HepG2 (cell line): ENCODE measurements around the gene NACC2. TPM values are rescaled to one million over a fixed set of nuclear protein-coding genes. Genes with fewer than 3 reads are reported as not detected.
A peak's percentile ranks its signal among the peaks of the same experiment; 100 is the strongest.

Experiments
- ARNTL ChIP-seq: sonication (generic); formaldehyde crosslinking; IDR thresholded peaks from 2 replicates; pipeline ENCODE4 v1.4.0; 2020; ENCODE audit warnings: mild to moderate bottlenecking, missing genetic modification reagents
- CCDC6 ChIP-seq: sonication (generic); formaldehyde crosslinking; IDR thresholded peaks from 2 replicates; pipeline ENCODE4 v1.8.1; 2022; ENCODE audit warnings: mild to moderate bottlenecking, missing genetic modification reagents, moderate library complexity
- GFI1 ChIP-seq: sonication (generic); formaldehyde crosslinking; IDR thresholded peaks from 2 replicates; pipeline ENCODE4 v1.5.0; 2020; ENCODE audit warnings: missing genetic modification reagents, mild to moderate bottlenecking, borderline replicate concordance
- HNRNPL ChIP-seq: fragments of 200-400 bp; formaldehyde crosslinking; IDR thresholded peaks from 2 replicates; pipeline ENCODE4 v1.6.1; 2017; ENCODE audit warnings: mild to moderate bottlenecking, low read depth, low read length
- KDM5B ChIP-seq: sonication (generic); formaldehyde crosslinking; IDR thresholded peaks from 2 replicates; pipeline ENCODE4 v1.4.0; 2020; ENCODE audit warnings: missing genetic modification reagents, mild to moderate bottlenecking, borderline replicate concordance
- KLF16 ChIP-seq, 2 experiments: sonication (generic) in 1 of 2; formaldehyde crosslinking in 1 of 2; IDR thresholded peaks; 2 replicates each; pipeline versions ENCODE4 v1.6.1 to v1.8.0; 2016 to 2023; ENCODE audit warnings: missing genetic modification reagents in 2 of 2, missing compliant biosample characterization in 1 of 2
- NBN ChIP-seq: fragments of 450-650 bp; conservative IDR thresholded peaks from 2 replicates; pipeline ENCODE4 v1.6.1; 2017
- RXRA ChIP-seq: sonication (generic); formaldehyde crosslinking; IDR thresholded peaks from 2 replicates; pipeline ENCODE4 v1.5.1; 2020; ENCODE audit warnings: missing genetic modification reagents
- RXRB ChIP-seq: IDR thresholded peaks from 2 replicates; pipeline ENCODE4 v1.6.1; 2016; ENCODE audit warnings: borderline replicate concordance, missing genetic modification reagents, missing compliant biosample characterization
- SALL1 ChIP-seq: sonication (generic); formaldehyde crosslinking; IDR thresholded peaks from 2 replicates; pipeline ENCODE4 v1.8.0; 2022; ENCODE audit warnings: mild to moderate bottlenecking, missing genetic modification reagents
- TBX2 ChIP-seq: sonication (generic); formaldehyde crosslinking; IDR thresholded peaks from 2 replicates; pipeline ENCODE4 v1.5.0; 2020; ENCODE audit warnings: missing genetic modification reagents, mild to moderate bottlenecking, borderline replicate concordance
- TEAD2 ChIP-seq: sonication (generic); formaldehyde crosslinking; IDR thresholded peaks from 2 replicates; pipeline ENCODE4 v1.9.0; 2021; ENCODE audit warnings: missing genetic modification reagents
- ZFYVE20 ChIP-seq: sonication (generic); formaldehyde crosslinking; IDR thresholded peaks from 2 replicates; pipeline ENCODE4 v1.8.0; 2023; ENCODE audit warnings: low read depth, mild to moderate bottlenecking, moderate library complexity, missing genetic modification reagents, borderline replicate concordance
- ZMAT3 ChIP-seq: sonication (generic); formaldehyde crosslinking; conservative IDR thresholded peaks from 2 replicates; pipeline ENCODE4 v1.7.0; 2021; ENCODE audit warnings: missing genetic modification reagents
- ZNF3 ChIP-seq: IDR thresholded peaks from 2 replicates; pipeline ENCODE4 v1.7.0; 2017; ENCODE audit warnings: inconsistent platforms
- ZNF326 ChIP-seq: sonication (generic); formaldehyde crosslinking; IDR thresholded peaks from 2 replicates; pipeline ENCODE4 v1.4.0; 2020; ENCODE audit warnings: missing genetic modification reagents, borderline replicate concordance
- ZNF543 ChIP-seq: sonication (generic); formaldehyde crosslinking; IDR thresholded peaks from 2 replicates; pipeline ENCODE4 v1.4.0; 2020; ENCODE audit warnings: mild to moderate bottlenecking, missing genetic modification reagents
- ZNF549 ChIP-seq: sonication (generic); formaldehyde crosslinking; IDR thresholded peaks from 2 replicates; pipeline ENCODE4 v1.5.0; 2020; ENCODE audit warnings: missing genetic modification reagents
- ZNF589 ChIP-seq: sonication (generic); formaldehyde crosslinking; conservative IDR thresholded peaks from 2 replicates; pipeline ENCODE4 v1.8.0; 2022; ENCODE audit warnings: mild to moderate bottlenecking, moderate library complexity, missing genetic modification reagents
- ZNF644 ChIP-seq: IDR thresholded peaks from 2 replicates; pipeline ENCODE4 v1.6.1; 2016; ENCODE audit warnings: low read depth
- ZNF761 ChIP-seq: sonication (generic); formaldehyde crosslinking; conservative IDR thresholded peaks from 2 replicates; pipeline ENCODE4 v1.4.0; 2020; ENCODE audit warnings: mild to moderate bottlenecking, missing genetic modification reagents
- ZNF792 ChIP-seq: IDR thresholded peaks from 2 replicates; pipeline ENCODE4 v1.6.1; 2016
- polyA plus RNA-seq, 8 experiments: library from polyadenylated mRNA; depleted of rRNA in 3 of 8; stranded (reverse) in 7 of 8; unstranded in 1 of 8; fragments of >200 nt; fragmentation: Illumina TruSeq in 4 of 8; extraction: Trizol in 4 of 8; gene quantifications; 2 replicates each; pipeline versions ENCODE4 v1.2.1 to v1.2.3, GENCODE V29; 2011 to 2016; ENCODE audit warnings: low read depth in 4 of 8, missing spikeins in 1 of 8, mixed read lengths in 1 of 8; ENCODE audit not compliant: insufficient read depth in 1 of 8
- total RNA-seq, 5 experiments: library from RNA; depleted of rRNA; stranded (reverse); fragments of >200 nt; fragmentation: Illumina TruSeq; extraction: Trizol; gene quantifications; 2 replicates each; pipeline ENCODE4 v1.2.3, GENCODE V29; 2016; ENCODE audit warnings: low read depth in 1 of 5
- TF ChIP-seq, protein P1 (sequence below): sonication (generic); formaldehyde crosslinking; conservative IDR thresholded peaks from 2 replicates; pipeline ENCODE4 v1.8.0; 2022; ENCODE audit warnings: mild to moderate bottlenecking, moderate library complexity, missing genetic modification reagents
- TF ChIP-seq, protein P2 (sequence below): sonication (generic); formaldehyde crosslinking; IDR thresholded peaks from 2 replicates; pipeline ENCODE4 v1.5.0; 2020; ENCODE audit warnings: mild to moderate bottlenecking, missing genetic modification reagents
- TF ChIP-seq, protein P3 (sequence below): sonication (generic); formaldehyde crosslinking; IDR thresholded peaks from 2 replicates; pipeline ENCODE4 v1.4.0; 2020; ENCODE audit warnings: mild to moderate bottlenecking, missing genetic modification reagents

Gene NACC2
- total and polyA plus RNA-seq, 2 of the 13 experiments (the other 11 are each of a cell fraction or from before 2014, with no cell fraction given), result 5.9 to 12.3 TPM

DNA sequence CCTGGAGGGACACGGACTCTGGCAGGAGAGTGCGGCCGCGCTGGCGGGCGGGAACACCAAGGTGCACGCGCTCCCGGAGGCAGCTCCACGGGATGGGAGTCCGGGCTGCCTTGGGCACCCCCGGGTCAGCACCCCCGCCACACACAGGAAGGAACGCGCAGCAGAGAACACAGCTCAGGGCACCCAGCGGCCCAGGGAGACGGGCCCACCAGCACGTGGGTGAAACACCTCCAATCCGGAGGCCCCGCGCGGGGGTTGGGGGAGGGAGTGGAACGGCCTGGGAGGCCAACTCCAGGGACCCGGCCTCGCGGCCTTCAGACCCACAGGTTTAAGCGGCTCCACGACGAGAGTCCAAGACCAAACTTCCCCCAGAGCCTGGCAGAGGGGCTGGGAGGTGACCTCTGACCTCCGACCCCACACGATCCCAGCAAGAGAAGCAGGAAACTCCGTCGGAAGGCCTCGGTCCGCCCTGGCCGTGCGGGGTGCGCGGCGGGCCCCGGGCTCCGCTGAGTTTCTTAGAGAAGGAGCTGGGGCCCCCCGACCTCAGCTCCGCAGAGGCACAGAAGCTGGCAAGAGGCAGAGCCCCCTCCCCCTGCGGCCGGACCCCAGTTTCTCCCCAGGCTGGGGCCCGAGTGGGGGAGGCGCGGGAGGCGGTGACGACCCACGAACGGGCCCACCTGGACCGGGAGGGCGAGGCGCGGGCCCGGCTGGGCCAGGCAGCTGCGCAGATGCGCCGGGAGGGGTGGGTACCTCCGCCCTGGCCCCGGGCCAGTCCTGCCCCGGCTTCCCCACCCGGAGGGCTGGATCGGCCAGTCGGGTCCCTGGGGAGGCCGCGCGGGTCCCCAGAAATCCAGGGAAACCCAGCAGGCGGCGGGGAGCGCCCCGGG lies 851 bp downstream of the NACC2 start (continued):
- TF ChIP-seq, protein P1, sequence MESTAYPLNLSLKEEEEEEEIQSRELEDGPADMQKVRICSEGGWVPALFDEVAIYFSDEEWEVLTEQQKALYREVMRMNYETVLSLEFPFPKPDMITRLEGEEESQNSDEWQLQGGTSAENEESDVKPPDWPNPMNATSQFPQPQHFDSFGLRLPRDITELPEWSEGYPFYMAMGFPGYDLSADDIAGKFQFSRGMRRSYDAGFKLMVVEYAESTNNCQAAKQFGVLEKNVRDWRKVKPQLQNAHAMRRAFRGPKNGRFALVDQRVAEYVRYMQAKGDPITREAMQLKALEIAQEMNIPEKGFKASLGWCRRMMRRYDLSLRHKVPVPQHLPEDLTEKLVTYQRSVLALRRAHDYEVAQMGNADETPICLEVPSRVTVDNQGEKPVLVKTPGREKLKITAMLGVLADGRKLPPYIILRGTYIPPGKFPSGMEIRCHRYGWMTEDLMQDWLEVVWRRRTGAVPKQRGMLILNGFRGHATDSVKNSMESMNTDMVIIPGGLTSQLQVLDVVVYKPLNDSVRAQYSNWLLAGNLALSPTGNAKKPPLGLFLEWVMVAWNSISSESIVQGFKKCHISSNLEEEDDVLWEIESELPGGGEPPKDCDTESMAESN (CRISPR knock-in tag), result no peak; the same call in 1 of the 2 replicates
- TF ChIP-seq, protein P2, sequence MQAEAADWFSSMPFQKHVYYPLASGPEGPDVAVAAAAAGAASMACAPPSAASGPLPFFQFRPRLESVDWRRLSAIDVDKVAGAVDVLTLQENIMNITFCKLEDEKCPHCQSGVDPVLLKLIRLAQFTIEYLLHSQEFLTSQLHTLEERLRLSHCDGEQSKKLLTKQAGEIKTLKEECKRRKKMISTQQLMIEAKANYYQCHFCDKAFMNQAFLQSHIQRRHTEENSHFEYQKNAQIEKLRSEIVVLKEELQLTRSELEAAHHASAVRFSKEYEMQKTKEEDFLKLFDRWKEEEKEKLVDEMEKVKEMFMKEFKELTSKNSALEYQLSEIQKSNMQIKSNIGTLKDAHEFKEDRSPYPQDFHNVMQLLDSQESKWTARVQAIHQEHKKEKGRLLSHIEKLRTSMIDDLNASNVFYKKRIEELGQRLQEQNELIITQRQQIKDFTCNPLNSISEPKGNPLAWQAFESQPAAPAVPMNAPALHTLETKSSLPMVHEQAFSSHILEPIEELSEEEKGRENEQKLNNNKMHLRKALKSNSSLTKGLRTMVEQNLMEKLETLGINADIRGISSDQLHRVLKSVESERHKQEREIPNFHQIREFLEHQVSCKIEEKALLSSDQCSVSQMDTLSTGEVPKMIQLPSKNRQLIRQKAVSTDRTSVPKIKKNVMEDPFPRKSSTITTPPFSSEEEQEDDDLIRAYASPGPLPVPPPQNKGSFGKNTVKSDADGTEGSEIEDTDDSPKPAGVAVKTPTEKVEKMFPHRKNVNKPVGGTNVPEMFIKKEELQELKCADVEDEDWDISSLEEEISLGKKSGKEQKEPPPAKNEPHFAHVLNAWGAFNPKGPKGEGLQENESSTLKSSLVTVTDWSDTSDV, result no peak
- TF ChIP-seq TEAD2 (CRISPR knock-in tag) (no peak), SALL1 (CRISPR knock-in tag) (peak; percentile 60), ZNF3 (CRISPR knock-in tag) (no peak), RXRA (CRISPR knock-in tag) (peak; percentile 73), ZNF543 (CRISPR knock-in tag) (no peak), ZNF589 (CRISPR knock-in tag) (no peak), ZNF792 (CRISPR knock-in tag) (no peak; the same call in 1 of the 2 replicates), TBX2 (0 out of 2 replicates have a peak, but pooled peaks have one; percentile 67), GFI1 (CRISPR knock-in tag) (no peak), RXRB (CRISPR knock-in tag) (peak; percentile 42; the same call in 1 of the 2 replicates), ZNF549 (CRISPR knock-in tag) (no peak), ZNF326 (CRISPR knock-in tag) (no peak), ZMAT3 (CRISPR knock-in tag) (no peak), ZNF761 (CRISPR knock-in tag) (no peak), KLF16 (CRISPR knock-in tag; IDR thresholded peaks at IDR 0.05) (no peak), NBN (no peak), HNRNPL (peak; percentile 76; the same call in 1 of the 2 replicates), ARNTL (no peak), ZFYVE20 (CRISPR knock-in tag) (no peak), ZNF644 (CRISPR knock-in tag) (no peak), KDM5B (CRISPR knock-in tag) (peak; percentile 51; the same call in 1 of the 2 replicates), CCDC6 (CRISPR knock-in tag) (no peak)
- TF ChIP-seq, protein P3, sequence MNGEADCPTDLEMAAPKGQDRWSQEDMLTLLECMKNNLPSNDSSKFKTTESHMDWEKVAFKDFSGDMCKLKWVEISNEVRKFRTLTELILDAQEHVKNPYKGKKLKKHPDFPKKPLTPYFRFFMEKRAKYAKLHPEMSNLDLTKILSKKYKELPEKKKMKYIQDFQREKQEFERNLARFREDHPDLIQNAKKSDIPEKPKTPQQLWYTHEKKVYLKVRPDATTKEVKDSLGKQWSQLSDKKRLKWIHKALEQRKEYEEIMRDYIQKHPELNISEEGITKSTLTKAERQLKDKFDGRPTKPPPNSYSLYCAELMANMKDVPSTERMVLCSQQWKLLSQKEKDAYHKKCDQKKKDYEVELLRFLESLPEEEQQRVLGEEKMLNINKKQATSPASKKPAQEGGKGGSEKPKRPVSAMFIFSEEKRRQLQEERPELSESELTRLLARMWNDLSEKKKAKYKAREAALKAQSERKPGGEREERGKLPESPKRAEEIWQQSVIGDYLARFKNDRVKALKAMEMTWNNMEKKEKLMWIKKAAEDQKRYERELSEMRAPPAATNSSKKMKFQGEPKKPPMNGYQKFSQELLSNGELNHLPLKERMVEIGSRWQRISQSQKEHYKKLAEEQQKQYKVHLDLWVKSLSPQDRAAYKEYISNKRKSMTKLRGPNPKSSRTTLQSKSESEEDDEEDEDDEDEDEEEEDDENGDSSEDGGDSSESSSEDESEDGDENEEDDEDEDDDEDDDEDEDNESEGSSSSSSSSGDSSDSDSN (CRISPR knock-in tag), result peak; percentile 76
